Measurements from ENCODE around the gene PWP1.

- TF ChIP-seq POLR2AphosphoS5 (IDR thresholded peaks at IDR 0.05; ENCODE audit: low read depth) (no peak), REST (IDR thresholded peaks at IDR 0.05; ENCODE audit: unreplicated experiment) (no peak), CTCF (conservative IDR thresholded peaks at IDR 0.05; ENCODE audit: low read depth in 2 of 2) (no peak), EZH2 (IDR thresholded peaks at IDR 0.05; ENCODE audit: low read depth, unreplicated experiment) (no peak), ZNF331 (CRISPR knock-in tag; IDR thresholded peaks at IDR 0.05; ENCODE audit: low read depth) (no peak), EZH2phosphoT487 (IDR thresholded peaks at IDR 0.05; ENCODE audit: unreplicated experiment) (no peak), CREB1 (CRISPR knock-in tag; IDR thresholded peaks at IDR 0.05; ENCODE audit: low read depth) (no peak), JUNB (IDR thresholded peaks at IDR 0.05; ENCODE audit: unreplicated experiment) (no peak), STAT1 (IDR thresholded peaks at IDR 0.05; ENCODE audit: unreplicated experiment) (no peak), ETS1 (IDR thresholded peaks at IDR 0.05) (no peak), ZNF462 (CRISPR knock-in tag; IDR thresholded peaks at IDR 0.05) (no peak)
Observed at GRCh38 chr12:107655281-107656065, 30.1 kb upstream of the PWP1 start.

Measured in GM23338 (cell line).